Spleen (tissue), 7 donors: ENCODE data around the gene CDH16.

Source experiments
- POLR2A ChIP-seq, 3 donors: fragments of 450-650 bp; IDR thresholded peaks; one replicate each; pipeline ENCODE4 v1.5.1; 2017; ENCODE audit warnings: antibody characterized with exemption in 3 of 3, mild to moderate bottlenecking in 1 of 3
- POLR2AphosphoS5 ChIP-seq, 3 donors: sonication (generic); formaldehyde crosslinking; IDR thresholded peaks; one replicate each; pipeline ENCODE4 v1.5.1; 2017; ENCODE audit warnings: antibody characterized with exemption in 3 of 3
- TF ChIP-seq, protein P1 (sequence below), 11 experiments: fragments of 200-600 bp in 7 of 11; fragments of 450-650 bp in 4 of 11; sonication (generic) in 4 of 11; IDR thresholded peaks in 8 of 11; conservative IDR thresholded peaks in 3 of 11; 1 replicate in 7 of 11; 2 replicates in 4 of 11; pipeline versions ENCODE4 v1.4.0 to v1.8.0; 2016 to 2021; ENCODE audit warnings: antibody characterized with exemption in 11 of 11, inconsistent platforms in 4 of 11, mild to moderate bottlenecking in 1 of 11
- donor health status: DM: no; HTN: no; CAD: no; lungs with moderate emphysema.
- donor health status: DM: no; HTN: no; CAD: no.
- donor health status: DM: no; HTN: no; CAD: no.

DNA sequence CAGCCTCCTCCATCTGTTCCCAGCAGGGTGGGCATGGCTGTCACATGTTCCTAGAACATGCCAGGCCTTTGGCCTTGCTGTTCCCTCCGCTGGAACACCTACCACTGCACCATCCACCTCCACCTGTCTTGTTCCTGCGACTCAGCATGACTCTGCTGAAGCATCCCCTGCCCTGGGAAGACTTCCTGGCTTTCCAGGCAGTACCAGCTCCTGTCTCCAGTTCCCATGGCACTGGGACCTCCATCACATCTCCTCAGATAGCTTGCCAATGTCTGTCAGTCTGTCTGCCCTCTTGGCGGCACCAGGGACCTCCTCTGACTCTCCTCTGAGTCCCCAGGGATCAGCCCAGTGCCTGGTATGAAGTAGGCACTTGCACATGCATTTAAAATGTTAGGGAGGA is 22.7 kb downstream of the CDH16 start:
- TF ChIP-seq, protein P1, sequence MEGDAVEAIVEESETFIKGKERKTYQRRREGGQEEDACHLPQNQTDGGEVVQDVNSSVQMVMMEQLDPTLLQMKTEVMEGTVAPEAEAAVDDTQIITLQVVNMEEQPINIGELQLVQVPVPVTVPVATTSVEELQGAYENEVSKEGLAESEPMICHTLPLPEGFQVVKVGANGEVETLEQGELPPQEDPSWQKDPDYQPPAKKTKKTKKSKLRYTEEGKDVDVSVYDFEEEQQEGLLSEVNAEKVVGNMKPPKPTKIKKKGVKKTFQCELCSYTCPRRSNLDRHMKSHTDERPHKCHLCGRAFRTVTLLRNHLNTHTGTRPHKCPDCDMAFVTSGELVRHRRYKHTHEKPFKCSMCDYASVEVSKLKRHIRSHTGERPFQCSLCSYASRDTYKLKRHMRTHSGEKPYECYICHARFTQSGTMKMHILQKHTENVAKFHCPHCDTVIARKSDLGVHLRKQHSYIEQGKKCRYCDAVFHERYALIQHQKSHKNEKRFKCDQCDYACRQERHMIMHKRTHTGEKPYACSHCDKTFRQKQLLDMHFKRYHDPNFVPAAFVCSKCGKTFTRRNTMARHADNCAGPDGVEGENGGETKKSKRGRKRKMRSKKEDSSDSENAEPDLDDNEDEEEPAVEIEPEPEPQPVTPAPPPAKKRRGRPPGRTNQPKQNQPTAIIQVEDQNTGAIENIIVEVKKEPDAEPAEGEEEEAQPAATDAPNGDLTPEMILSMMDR (IDR thresholded peaks at IDR 0.05 in 8 of 11, conservative IDR thresholded peaks at IDR 0.05 in 3 of 11), result no peak
- TF ChIP-seq POLR2A (IDR thresholded peaks at IDR 0.05) (no peak), POLR2AphosphoS5 (IDR thresholded peaks at IDR 0.05) (no peak)
